Osteoblast (primary cell): Measurements from ENCODE around the gene SNX24. TPM values are rescaled to one million over a fixed set of nuclear protein-coding genes. Genes with fewer than 3 reads are reported as not detected.

Experiments
- DNase-seq: peaks from one replicate; pipeline ENCODE4 v3.0.0; 2011; ENCODE audit warnings: low spot score, mixed read lengths; ENCODE audit not compliant: insufficient read length; ENCODE audit errors: missing footprints
- H2AFZ ChIP-seq: 2 replicates; pipeline ENCODE4 v1.6.0; 2011; ENCODE audit warnings: mild to moderate bottlenecking, low read length
- H3K27ac ChIP-seq: 2 replicates; pipeline ENCODE4 v1.5.1; 2011; ENCODE audit warnings: mild to moderate bottlenecking, low read depth, low read length, moderate library complexity
- H3K27me3 ChIP-seq: 2 replicates; pipeline ENCODE4 v1.6.0; 2012; ENCODE audit warnings: mild to moderate bottlenecking, control low read depth, inconsistent platforms, low read length, moderate library complexity; ENCODE audit not compliant: insufficient read depth
- H3K36me3 ChIP-seq: 2 replicates; pipeline ENCODE4 v1.5.1; 2011; ENCODE audit warnings: mild to moderate bottlenecking, low read length, control low read depth, moderate library complexity; ENCODE audit not compliant: insufficient read depth
- H3K4me1 ChIP-seq: 2 replicates; pipeline ENCODE4 v1.5.1; 2011; ENCODE audit warnings: mild to moderate bottlenecking, low read length, control low read depth, moderate library complexity; ENCODE audit not compliant: insufficient read depth
- H3K4me2 ChIP-seq: 2 replicates; pipeline ENCODE4 v1.6.0; 2011; ENCODE audit warnings: mild to moderate bottlenecking, low read length; ENCODE audit not compliant: insufficient read depth
- H3K4me3 ChIP-seq: fragments of 200-600 bp; sonication (generic); 3 replicates; pipeline ENCODE4 v1.5.1; 2012; ENCODE audit warnings: mild to moderate bottlenecking, low read length, inconsistent platforms; ENCODE audit not compliant: insufficient read depth
- H3K79me2 ChIP-seq: 2 replicates; pipeline ENCODE4 v1.6.0; 2012; ENCODE audit warnings: mild to moderate bottlenecking, low read length, control low read depth, inconsistent platforms; ENCODE audit not compliant: insufficient read depth
- H3K9me3 ChIP-seq: 2 replicates; pipeline ENCODE4 v1.5.1; 2011; ENCODE audit warnings: low read depth, low read length, control low read depth
- H4K20me1 ChIP-seq: 2 replicates; pipeline ENCODE4 v1.6.0; 2012; ENCODE audit warnings: mild to moderate bottlenecking, low read length, control low read depth; ENCODE audit not compliant: insufficient read depth
- total RNA-seq: library from RNA; depleted of rRNA; stranded (reverse); fragments of >200 nt; gene quantifications from 2 replicates; pipeline ENCODE4 v1.2.3, GENCODE V29; 2012
- TF ChIP-seq, protein P1 (sequence below): IDR thresholded peaks from 2 replicates; pipeline ENCODE4 v1.5.1; 2011; ENCODE audit warnings: mild to moderate bottlenecking, low read depth, low read length, moderate library complexity; ENCODE audit errors: extremely low read depth

The SNX24 gene
- total RNA-seq, 1 donor: 26.4 TPM

DNA sequence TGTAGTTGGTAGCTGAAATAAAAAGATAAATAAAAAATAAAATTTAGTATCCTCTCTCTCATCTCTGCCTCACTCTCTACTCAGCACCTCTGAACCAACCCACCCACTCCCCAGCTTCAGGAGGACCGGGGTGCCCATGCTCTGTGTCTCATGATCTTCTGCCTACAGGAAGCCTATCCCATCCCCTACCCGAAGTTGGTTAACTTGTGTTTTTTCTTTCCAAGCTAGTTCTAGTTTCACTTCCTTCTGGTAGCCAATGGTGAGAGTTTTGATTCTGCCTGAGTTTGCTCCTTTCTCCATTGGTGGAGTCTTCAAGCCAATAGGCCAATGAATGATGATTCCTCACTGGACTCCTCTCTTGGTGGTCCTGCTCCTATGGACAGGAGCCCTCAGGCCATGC is 32.1 kb downstream of the SNX24 start:
- no peak overlapping the region for H3K4me3 ChIP-seq
- H3K9me3 ChIP-seq: no peaks in the 10 kb centered on the region
- no peaks in the 10 kb centered on the region for H3K27me3 ChIP-seq
- peaks cover 3% of the 10 kb centered on the region for H4K20me1 ChIP-seq
- no peak for DNase-seq
- H3K27ac ChIP-seq: no peak overlapping the region
- no peak overlapping the region for H2AFZ ChIP-seq
- H3K4me2 ChIP-seq: no peak overlapping the region
- TF ChIP-seq, protein P1, sequence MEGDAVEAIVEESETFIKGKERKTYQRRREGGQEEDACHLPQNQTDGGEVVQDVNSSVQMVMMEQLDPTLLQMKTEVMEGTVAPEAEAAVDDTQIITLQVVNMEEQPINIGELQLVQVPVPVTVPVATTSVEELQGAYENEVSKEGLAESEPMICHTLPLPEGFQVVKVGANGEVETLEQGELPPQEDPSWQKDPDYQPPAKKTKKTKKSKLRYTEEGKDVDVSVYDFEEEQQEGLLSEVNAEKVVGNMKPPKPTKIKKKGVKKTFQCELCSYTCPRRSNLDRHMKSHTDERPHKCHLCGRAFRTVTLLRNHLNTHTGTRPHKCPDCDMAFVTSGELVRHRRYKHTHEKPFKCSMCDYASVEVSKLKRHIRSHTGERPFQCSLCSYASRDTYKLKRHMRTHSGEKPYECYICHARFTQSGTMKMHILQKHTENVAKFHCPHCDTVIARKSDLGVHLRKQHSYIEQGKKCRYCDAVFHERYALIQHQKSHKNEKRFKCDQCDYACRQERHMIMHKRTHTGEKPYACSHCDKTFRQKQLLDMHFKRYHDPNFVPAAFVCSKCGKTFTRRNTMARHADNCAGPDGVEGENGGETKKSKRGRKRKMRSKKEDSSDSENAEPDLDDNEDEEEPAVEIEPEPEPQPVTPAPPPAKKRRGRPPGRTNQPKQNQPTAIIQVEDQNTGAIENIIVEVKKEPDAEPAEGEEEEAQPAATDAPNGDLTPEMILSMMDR: no peak
- H3K4me1 ChIP-seq: no peaks in the 10 kb centered on the region
- no peaks in the 10 kb centered on the region for H3K36me3 ChIP-seq
- H3K79me2 ChIP-seq: peaks cover 33% of the 10 kb centered on the region

DNA sequence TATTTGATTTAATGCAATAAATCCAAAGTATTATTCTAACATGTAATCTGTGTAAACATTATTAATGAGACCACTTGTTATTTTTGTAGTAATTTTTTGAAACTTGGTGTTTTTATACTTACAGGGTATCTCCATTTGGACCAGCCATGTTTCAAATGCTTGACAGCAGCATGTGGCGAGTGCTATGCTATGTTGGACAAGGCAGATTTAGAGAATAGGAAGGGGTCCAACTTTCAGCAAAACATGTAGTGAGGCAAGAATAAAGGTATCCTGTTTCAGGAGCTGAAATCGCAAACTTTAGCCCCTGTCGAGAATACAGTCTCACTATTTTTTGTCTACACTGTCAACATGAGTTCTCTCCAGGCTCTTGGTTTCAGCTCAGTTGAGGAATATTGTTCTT is 33.7 kb downstream of the SNX24 start:
- H3K79me2 ChIP-seq: peaks cover 23% of the 10 kb centered on the region
- peaks cover 3% of the 10 kb centered on the region for H4K20me1 ChIP-seq

DNA sequence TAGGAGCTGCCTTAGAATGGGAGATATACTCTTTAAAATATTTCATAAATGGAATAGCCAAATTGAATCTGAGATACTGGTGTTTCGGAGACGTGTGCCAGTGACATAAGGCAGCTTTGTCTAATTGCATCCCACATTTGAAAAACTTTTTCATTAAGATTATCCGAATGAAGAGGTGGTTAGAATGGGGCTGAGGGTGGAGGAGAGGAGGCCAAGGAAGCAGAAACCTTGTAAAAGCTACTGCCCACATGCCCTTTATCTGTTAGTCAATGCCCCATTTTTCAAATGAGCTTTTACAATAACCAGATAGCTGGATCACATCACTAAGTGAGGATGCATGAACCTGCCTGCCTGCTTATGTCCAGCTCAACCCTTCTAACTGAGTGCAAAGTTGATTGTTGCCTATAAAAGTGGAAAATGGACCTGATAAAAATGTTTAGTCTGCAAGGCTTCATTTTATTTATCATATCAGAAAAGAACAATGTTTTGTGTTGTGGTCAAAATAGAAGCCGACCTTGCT is 34.8 kb downstream of the SNX24 start:
- no peak overlapping the region for H3K4me2 ChIP-seq
- TF ChIP-seq, protein P1: no peak
- H2AFZ ChIP-seq: no peak overlapping the region
- H3K79me2 ChIP-seq: peaks cover 23% of the 10 kb centered on the region
- peaks cover 3% of the 10 kb centered on the region for H4K20me1 ChIP-seq
- no peaks in the 10 kb centered on the region for H3K9me3 ChIP-seq
- H3K36me3 ChIP-seq: no peaks in the 10 kb centered on the region
- H3K4me3 ChIP-seq: no peak overlapping the region
- no peak overlapping the region for H3K27ac ChIP-seq
- DNase-seq: no peak
- no peaks in the 10 kb centered on the region for H3K27me3 ChIP-seq
- peaks cover 6% of the 10 kb centered on the region for H3K4me1 ChIP-seq

More for the DNA sequence above, 33.7 kb downstream of the SNX24 start:
- H3K36me3 ChIP-seq: no peaks in the 10 kb centered on the region
- H2AFZ ChIP-seq: no peak overlapping the region
- peaks cover 6% of the 10 kb centered on the region for H3K4me1 ChIP-seq
- TF ChIP-seq, protein P1: no peak
- no peak overlapping the region for H3K27ac ChIP-seq
- no peak overlapping the region for H3K4me2 ChIP-seq
- no peaks in the 10 kb centered on the region for H3K9me3 ChIP-seq
- no peak for DNase-seq
- no peaks in the 10 kb centered on the region for H3K27me3 ChIP-seq
- H3K4me3 ChIP-seq: no peak overlapping the region

DNA sequence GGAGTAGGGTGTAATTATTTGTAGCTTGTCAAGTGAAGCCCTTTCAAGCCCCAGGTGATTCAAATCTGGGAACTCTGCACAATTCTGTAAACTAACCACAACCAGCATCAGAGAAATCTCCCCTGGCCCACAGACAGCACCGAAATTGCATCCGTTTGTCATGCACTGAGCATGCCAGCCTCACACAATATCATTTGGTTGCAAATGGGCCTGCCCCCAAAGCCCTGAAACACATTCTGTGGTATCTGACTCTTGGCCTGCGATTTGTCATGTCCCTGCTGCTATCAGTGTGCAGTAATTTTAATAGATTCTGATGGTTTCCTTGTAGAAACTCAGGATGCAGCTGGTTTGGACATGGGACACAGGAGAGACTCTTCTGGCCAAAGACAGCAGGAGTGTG is 35.3 kb downstream of the SNX24 start:
- no peak overlapping the region for H3K4me2 ChIP-seq
- DNase-seq: no peak
- no peak overlapping the region for H3K27ac ChIP-seq
- no peaks in the 10 kb centered on the region for H3K36me3 ChIP-seq
- no peaks in the 10 kb centered on the region for H3K27me3 ChIP-seq
- TF ChIP-seq, protein P1: no peak
- H2AFZ ChIP-seq: no peak overlapping the region
- no peak overlapping the region for H3K4me3 ChIP-seq
- peaks cover 3% of the 10 kb centered on the region for H4K20me1 ChIP-seq
- H3K79me2 ChIP-seq: peaks cover 18% of the 10 kb centered on the region
- peaks cover 6% of the 10 kb centered on the region for H3K4me1 ChIP-seq
- H3K9me3 ChIP-seq: no peaks in the 10 kb centered on the region
